H9 (cell line): ENCODE measurements around the gene EML4. TPM values are rescaled to one million over a fixed set of nuclear protein-coding genes. Genes with fewer than 3 reads are reported as not detected.

Experiments used
- DNase-seq: peaks from one replicate; pipeline ENCODE4 v3.0.0-alpha.2; 2017
- H2AFZ ChIP-seq: one replicate; pipeline ENCODE4 v1.6.1; 2013; ENCODE audit warnings: mild to moderate bottlenecking, low read length, control low read depth, moderate library complexity
- H2AK5ac ChIP-seq: 2 replicates; pipeline ENCODE4 v1.6.1; 2013; ENCODE audit warnings: low read length, control low read depth, mixed read lengths; ENCODE audit not compliant: insufficient read length
- H2BK120ac ChIP-seq: one replicate; pipeline ENCODE4 v1.6.1; 2013; ENCODE audit warnings: low read depth, mild to moderate bottlenecking, low read length, control low read depth, inconsistent platforms; ENCODE audit not compliant: poor library complexity, severe bottlenecking
- H2BK12ac ChIP-seq: 2 replicates; pipeline ENCODE4 v1.6.1; 2013; ENCODE audit warnings: low read length, control low read depth, mixed read lengths, low read depth; ENCODE audit not compliant: insufficient read length
- H2BK15ac ChIP-seq: 2 replicates; pipeline ENCODE4 v1.6.1; 2013; ENCODE audit warnings: low read depth, low read length, control low read depth
- H2BK20ac ChIP-seq: one replicate; pipeline ENCODE4 v1.6.1; 2013; ENCODE audit warnings: low read depth, mild to moderate bottlenecking, low read length, control low read depth, inconsistent platforms; ENCODE audit not compliant: poor library complexity, severe bottlenecking
- H2BK5ac ChIP-seq: 2 replicates; pipeline ENCODE4 v1.6.1; 2013; ENCODE audit warnings: low read length, control low read depth, mixed read lengths; ENCODE audit not compliant: insufficient read length
- H3K14ac ChIP-seq: 2 replicates; pipeline ENCODE4 v1.6.1; 2013; ENCODE audit warnings: low read length, control low read depth; ENCODE audit not compliant: insufficient read depth
- H3K18ac ChIP-seq: 2 replicates; pipeline ENCODE4 v1.6.1; 2013; ENCODE audit warnings: low read depth, mild to moderate bottlenecking, mixed read lengths, low read length, control low read depth; ENCODE audit not compliant: insufficient read length
- H3K23ac ChIP-seq: 2 replicates; pipeline ENCODE4 v1.6.1; 2013; ENCODE audit warnings: low read length, control low read depth, mixed read lengths, low read depth; ENCODE audit not compliant: insufficient read length
- H3K23me2 ChIP-seq: 2 replicates; pipeline ENCODE4 v1.6.1; 2013; ENCODE audit warnings: low read depth, mild to moderate bottlenecking, mixed read lengths, low read length, control low read depth; ENCODE audit not compliant: insufficient read length, poor library complexity, severe bottlenecking
- H3K27ac ChIP-seq: 2 replicates; pipeline ENCODE4 v1.5.1; 2013; ENCODE audit warnings: low read length, control low read depth, mixed read lengths, low read depth; ENCODE audit not compliant: insufficient read length
- H3K27me3 ChIP-seq: 2 replicates; pipeline ENCODE4 v1.6.1; 2013; ENCODE audit warnings: low read length, control low read depth, inconsistent platforms; ENCODE audit not compliant: insufficient read depth
- H3K4ac ChIP-seq: 2 replicates; pipeline ENCODE4 v1.6.1; 2013; ENCODE audit warnings: low read depth, mild to moderate bottlenecking, control low read depth, inconsistent platforms, low read length, moderate library complexity
- H3K4me1 ChIP-seq: 2 replicates; pipeline ENCODE4 v1.6.1; 2013; ENCODE audit warnings: low read length, control low read depth, inconsistent platforms; ENCODE audit not compliant: insufficient read depth
- H3K4me2 ChIP-seq: 2 replicates; pipeline ENCODE4 v1.6.1; 2013; ENCODE audit warnings: low read length, control low read depth, mixed read lengths; ENCODE audit not compliant: insufficient read length, insufficient read depth
- H3K56ac ChIP-seq: 2 replicates; pipeline ENCODE4 v1.6.1; 2013; ENCODE audit warnings: low read depth, mild to moderate bottlenecking, mixed read lengths, low read length, control low read depth; ENCODE audit not compliant: insufficient read length
- H3K79me1 ChIP-seq: 2 replicates; pipeline ENCODE4 v1.6.1; 2013; ENCODE audit warnings: low read depth, mild to moderate bottlenecking, moderate library complexity, low read length, control low read depth, inconsistent platforms; ENCODE audit not compliant: insufficient read depth, poor library complexity, severe bottlenecking
- H3K79me2 ChIP-seq: 2 replicates; pipeline ENCODE4 v1.6.1; 2013; ENCODE audit warnings: low read length, control low read depth, inconsistent platforms; ENCODE audit not compliant: insufficient read depth
- H3K9ac ChIP-seq: 2 replicates; pipeline ENCODE4 v1.6.1; 2013; ENCODE audit warnings: low read length, control low read depth, mixed read lengths; ENCODE audit not compliant: insufficient read length; ENCODE audit errors: extremely low read depth
- H3K9me3 ChIP-seq: one replicate; pipeline ENCODE4 v1.6.1; 2013; ENCODE audit warnings: low read depth, low read length, inconsistent platforms; ENCODE audit not compliant: control insufficient read depth
- H3T11ph ChIP-seq: one replicate; pipeline ENCODE4 v1.6.1; 2013; ENCODE audit warnings: mild to moderate bottlenecking, low read length, control low read depth, inconsistent platforms
- H4K20me1 ChIP-seq: one replicate; pipeline ENCODE4 v1.6.1; 2013; ENCODE audit not compliant: control insufficient read depth, insufficient read length, insufficient read depth
- H4K5ac ChIP-seq: 2 replicates; pipeline ENCODE4 v1.6.1; 2013; ENCODE audit warnings: low read depth, mild to moderate bottlenecking, mixed read lengths, low read length, control low read depth; ENCODE audit not compliant: insufficient read length
- H4K8ac ChIP-seq: replicated peaks from 2 replicates; pipeline ENCODE4 v1.6.1; 2013; ENCODE audit warnings: low read length, control low read depth, mixed read lengths, low read depth; ENCODE audit not compliant: insufficient read length
- H4K91ac ChIP-seq: 2 replicates; pipeline ENCODE4 v1.6.1; 2013; ENCODE audit warnings: low read depth, mild to moderate bottlenecking, moderate library complexity, mixed read lengths, low read length, control low read depth; ENCODE audit not compliant: insufficient read length
- H3K27ac Mint-ChIP-seq, 3 experiments: 2 replicates in 2 of 3; 3 replicates in 1 of 3; pipeline ENCODE4 v1.8.0; 2020 to 2021; ENCODE audit warnings: mixed read lengths in 3 of 3, mild to moderate bottlenecking in 1 of 3, moderate library complexity in 1 of 3
- H3K27me3 Mint-ChIP-seq: 2 replicates; pipeline ENCODE4 v1.8.0; 2021; ENCODE audit warnings: low read depth, mild to moderate bottlenecking, moderate library complexity, mixed read lengths
- H3K36me3 Mint-ChIP-seq, 3 experiments: 2 replicates in 2 of 3; 3 replicates in 1 of 3; pipeline ENCODE4 v1.8.0; 2020 to 2021; ENCODE audit warnings: low read depth in 3 of 3, mixed read lengths in 3 of 3; ENCODE audit not compliant: insufficient read depth in 1 of 3
- H3K4me1 Mint-ChIP-seq, 2 experiments: 2 replicates each; pipeline ENCODE4 v1.8.0; 2020; ENCODE audit warnings: mixed read lengths in 2 of 2
- H3K4me3 Mint-ChIP-seq, 2 experiments: 2 replicates in 1 of 2; 3 replicates in 1 of 2; pipeline ENCODE4 v1.8.0; 2020 to 2021; ENCODE audit warnings: mild to moderate bottlenecking in 2 of 2, mixed read lengths in 2 of 2, moderate library complexity in 1 of 2
- H3K9me3 Mint-ChIP-seq, 2 experiments: 2 replicates in 1 of 2; 3 replicates in 1 of 2; pipeline ENCODE4 v1.8.0; 2020; ENCODE audit warnings: mild to moderate bottlenecking in 2 of 2, mixed read lengths in 2 of 2, moderate library complexity in 1 of 2
- WGBS: extraction: QIAGEN DNeasy Blood & Tissue Kit; methylation state at CpG from one replicate; pipeline ENCODE4 v1.1.7; 2013; ENCODE audit warnings: missing lambda C conversion rate, low lambda C conversion rate, mixed read lengths; ENCODE audit not compliant: insufficient read length; ENCODE audit errors: extremely low coverage; 5-methylcytosine and 5-hydroxymethylcytosine counted together
- total RNA-seq: library from RNA; stranded (reverse); gene quantifications from 2 replicates; pipeline ENCODE4 v1.2.1, GENCODE V29; 2021
- TF ChIP-seq, protein P1 (sequence below): fragments of 200-600 bp; sonication (generic); conservative IDR thresholded peaks from 3 replicates; pipeline ENCODE4 v1.8.0; 2021; ENCODE audit warnings: antibody characterized with exemption, mild to moderate bottlenecking

Gene EML4
- total RNA-seq, 1 experiment from 2014 or later, result 68.6 TPM

DNA sequence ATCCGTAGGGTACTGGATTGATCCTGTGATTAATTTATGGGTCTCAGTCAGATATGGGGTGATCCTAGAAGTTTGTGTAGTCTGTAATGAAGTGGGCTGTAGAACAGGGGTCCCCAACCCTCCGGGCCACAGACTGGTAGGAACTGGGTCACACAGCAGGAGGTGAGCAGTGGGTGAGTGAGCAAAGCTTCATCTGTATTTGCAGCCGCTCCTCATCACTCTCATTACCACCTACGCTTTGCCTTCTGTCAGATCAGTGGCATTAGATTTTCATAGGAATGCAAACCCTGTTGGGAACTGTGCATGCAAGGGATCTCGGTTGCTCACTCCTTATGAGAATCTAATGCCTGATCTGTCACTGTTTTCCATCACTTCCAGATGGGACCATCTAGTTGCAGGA is 48.8 kb downstream of the EML4 start:
- Histone ChIP-seq H3K4me2 (no peak overlapping the region), H2BK120ac (no peak overlapping the region), H2BK15ac (no peak overlapping the region), H2AFZ (no peak overlapping the region), H3K14ac (no peak overlapping the region), H4K20me1 (no peaks in the 10 kb centered on the region), H3K56ac (no peak overlapping the region), H2BK20ac (no peak overlapping the region), H3K23me2 (no peaks in the 10 kb centered on the region), H2BK5ac (no peak overlapping the region), H3K9me3 (no peaks in the 10 kb centered on the region), H2AK5ac (no peak overlapping the region), H3K23ac (no peak overlapping the region), H4K91ac (no peak overlapping the region), H3K9ac (no peak overlapping the region), H3T11ph (no peak overlapping the region), H4K5ac (no peak overlapping the region), H3K18ac (no peak overlapping the region), H2BK12ac (no peak overlapping the region), H3K79me1 (peaks cover 5% of the 10 kb centered on the region), H3K79me2 (peaks cover 6% of the 10 kb centered on the region; the same call in 1 of the 2 replicates), H4K8ac (no peak overlapping the region), H3K27me3 (no peaks in the 10 kb centered on the region), H3K4ac (no peak overlapping the region), H3K4me1 (no peaks in the 10 kb centered on the region), H3K27ac (no peak overlapping the region)
- Mint-ChIP-seq H3K9me3 (no peaks in the 10 kb centered on the region), H3K4me1 (peaks cover 8 to 9% of the 10 kb centered on the region in 2 experiments), H3K27me3 (no peaks in the 10 kb centered on the region), H3K36me3 (peaks cover 0 to 10% (median 4%) of the 10 kb centered on the region in 3 experiments; a peak in 3 of 7 replicates), H3K4me3 (no peak overlapping the region), H3K27ac (no peak overlapping the region)
- TF ChIP-seq, protein P1, sequence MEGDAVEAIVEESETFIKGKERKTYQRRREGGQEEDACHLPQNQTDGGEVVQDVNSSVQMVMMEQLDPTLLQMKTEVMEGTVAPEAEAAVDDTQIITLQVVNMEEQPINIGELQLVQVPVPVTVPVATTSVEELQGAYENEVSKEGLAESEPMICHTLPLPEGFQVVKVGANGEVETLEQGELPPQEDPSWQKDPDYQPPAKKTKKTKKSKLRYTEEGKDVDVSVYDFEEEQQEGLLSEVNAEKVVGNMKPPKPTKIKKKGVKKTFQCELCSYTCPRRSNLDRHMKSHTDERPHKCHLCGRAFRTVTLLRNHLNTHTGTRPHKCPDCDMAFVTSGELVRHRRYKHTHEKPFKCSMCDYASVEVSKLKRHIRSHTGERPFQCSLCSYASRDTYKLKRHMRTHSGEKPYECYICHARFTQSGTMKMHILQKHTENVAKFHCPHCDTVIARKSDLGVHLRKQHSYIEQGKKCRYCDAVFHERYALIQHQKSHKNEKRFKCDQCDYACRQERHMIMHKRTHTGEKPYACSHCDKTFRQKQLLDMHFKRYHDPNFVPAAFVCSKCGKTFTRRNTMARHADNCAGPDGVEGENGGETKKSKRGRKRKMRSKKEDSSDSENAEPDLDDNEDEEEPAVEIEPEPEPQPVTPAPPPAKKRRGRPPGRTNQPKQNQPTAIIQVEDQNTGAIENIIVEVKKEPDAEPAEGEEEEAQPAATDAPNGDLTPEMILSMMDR, result no peak
- no CpG with 5 or more reads among the region's 5 CpGs for WGBS
- no peak for DNase-seq
